ENCODE measurements around the gene HK1.

HK1 gene

DNA sequence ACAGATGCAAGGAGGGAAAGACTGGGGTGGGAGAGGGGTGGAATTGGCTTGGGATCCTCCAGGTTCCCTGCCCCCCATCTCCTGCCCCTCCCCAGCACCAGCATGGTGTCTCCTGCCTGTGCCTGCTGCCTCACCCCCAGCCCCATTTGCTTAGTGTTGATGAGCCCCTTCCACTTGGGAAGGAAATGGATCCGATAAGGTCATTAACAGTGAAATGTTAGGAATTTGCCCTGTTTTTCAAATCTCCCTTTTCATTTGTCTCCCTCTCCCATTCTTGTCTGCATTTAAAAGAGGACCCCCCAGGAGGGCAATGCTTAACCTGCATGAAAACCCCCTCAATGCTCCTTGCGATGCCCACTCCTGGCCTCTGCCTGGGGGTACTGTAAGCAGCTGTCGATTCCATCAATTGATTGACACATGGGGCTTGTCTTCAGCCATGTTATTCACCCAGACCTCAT lies 51.5 kb downstream of the HK1 start:
- TF ChIP-seq EZH2phosphoT487 (IDR thresholded peaks at IDR 0.05; ENCODE audit: low read length) (no peak), EZH2 (optimal IDR thresholded peaks at IDR 0.05; ENCODE audit: low read depth, low read length) (no peak)
- TF ChIP-seq, protein P1, sequence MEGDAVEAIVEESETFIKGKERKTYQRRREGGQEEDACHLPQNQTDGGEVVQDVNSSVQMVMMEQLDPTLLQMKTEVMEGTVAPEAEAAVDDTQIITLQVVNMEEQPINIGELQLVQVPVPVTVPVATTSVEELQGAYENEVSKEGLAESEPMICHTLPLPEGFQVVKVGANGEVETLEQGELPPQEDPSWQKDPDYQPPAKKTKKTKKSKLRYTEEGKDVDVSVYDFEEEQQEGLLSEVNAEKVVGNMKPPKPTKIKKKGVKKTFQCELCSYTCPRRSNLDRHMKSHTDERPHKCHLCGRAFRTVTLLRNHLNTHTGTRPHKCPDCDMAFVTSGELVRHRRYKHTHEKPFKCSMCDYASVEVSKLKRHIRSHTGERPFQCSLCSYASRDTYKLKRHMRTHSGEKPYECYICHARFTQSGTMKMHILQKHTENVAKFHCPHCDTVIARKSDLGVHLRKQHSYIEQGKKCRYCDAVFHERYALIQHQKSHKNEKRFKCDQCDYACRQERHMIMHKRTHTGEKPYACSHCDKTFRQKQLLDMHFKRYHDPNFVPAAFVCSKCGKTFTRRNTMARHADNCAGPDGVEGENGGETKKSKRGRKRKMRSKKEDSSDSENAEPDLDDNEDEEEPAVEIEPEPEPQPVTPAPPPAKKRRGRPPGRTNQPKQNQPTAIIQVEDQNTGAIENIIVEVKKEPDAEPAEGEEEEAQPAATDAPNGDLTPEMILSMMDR (IDR thresholded peaks at IDR 0.05; ENCODE audit: low read length) = no peak
- DNase-seq = no peak

DNA sequence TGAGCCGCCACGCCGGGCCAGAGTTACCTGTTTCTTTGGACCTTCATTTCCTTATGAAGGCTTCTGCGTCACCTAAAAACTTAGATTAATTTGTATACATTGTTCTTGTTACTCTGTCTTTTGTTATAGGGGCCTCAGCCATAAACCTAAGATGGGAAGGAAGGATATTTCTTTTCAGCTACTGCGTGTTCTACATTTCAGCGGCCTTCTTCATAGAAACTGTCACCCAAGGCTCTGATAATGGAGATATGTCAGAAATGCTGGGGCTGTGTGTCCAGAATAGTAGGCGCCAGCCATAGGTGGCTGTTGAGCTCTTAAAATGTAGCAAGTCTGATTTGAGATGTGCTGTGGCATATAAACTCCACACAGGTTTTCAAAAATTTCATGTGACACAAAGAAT lies 52.9 kb downstream of the HK1 start:
- Histone ChIP-seq H3K4me1 (ENCODE audit: low read length) (no peaks in the 10 kb centered on the region), H3K27ac (ENCODE audit: low read length) (no peak overlapping the region), H3K27me3 (replicated peaks; ENCODE audit: insufficient read depth, low read length) (no peaks in the 10 kb centered on the region), H4K20me1 (ENCODE audit: insufficient read depth, low read length) (no peaks in the 10 kb centered on the region), H3K79me2 (ENCODE audit: low read length) (no peaks in the 10 kb centered on the region), H3K4me3 (ENCODE audit: low read length) (no peak overlapping the region), H3K4me2 (ENCODE audit: low read depth, low read length) (no peak overlapping the region), H3K9me3 (replicated peaks; ENCODE audit: insufficient read depth, low read length) (no peaks in the 10 kb centered on the region), H2AFZ (ENCODE audit: low read length) (no peak overlapping the region), H3K9me2 (replicated peaks; ENCODE audit: insufficient read depth, low read length) (no peaks in the 10 kb centered on the region), H3K9ac (ENCODE audit: low read length) (no peak overlapping the region), H3K36me3 (replicated peaks; ENCODE audit: insufficient read depth, low read length) (no peaks in the 10 kb centered on the region), H3F3A (ENCODE audit: insufficient read depth, low read length) (no peaks in the 10 kb centered on the region)
- TF ChIP-seq EZH2phosphoT487 (IDR thresholded peaks at IDR 0.05; ENCODE audit: low read length) (no peak), EZH2 (optimal IDR thresholded peaks at IDR 0.05; ENCODE audit: low read depth, low read length) (no peak)
- TF ChIP-seq, protein P1 (IDR thresholded peaks at IDR 0.05; ENCODE audit: low read length) = no peak
- DNase-seq = no peak

More for the DNA sequence above, 51.5 kb downstream of the HK1 start:
- Histone ChIP-seq H4K20me1 (ENCODE audit: insufficient read depth, low read length) (no peaks in the 10 kb centered on the region), H3K36me3 (replicated peaks; ENCODE audit: insufficient read depth, low read length) (no peaks in the 10 kb centered on the region), H3K4me3 (ENCODE audit: low read length) (no peak overlapping the region), H3K9me2 (replicated peaks; ENCODE audit: insufficient read depth, low read length) (no peaks in the 10 kb centered on the region), H3F3A (ENCODE audit: insufficient read depth, low read length) (no peaks in the 10 kb centered on the region), H3K4me1 (ENCODE audit: low read length) (no peaks in the 10 kb centered on the region), H3K27me3 (replicated peaks; ENCODE audit: insufficient read depth, low read length) (no peaks in the 10 kb centered on the region), H3K79me2 (ENCODE audit: low read length) (no peaks in the 10 kb centered on the region), H2AFZ (ENCODE audit: low read length) (no peak overlapping the region), H3K9ac (ENCODE audit: low read length) (no peak overlapping the region), H3K4me2 (ENCODE audit: low read depth, low read length) (no peak overlapping the region), H3K9me3 (replicated peaks; ENCODE audit: insufficient read depth, low read length) (no peaks in the 10 kb centered on the region), H3K27ac (ENCODE audit: low read length) (no peak overlapping the region)

DNA sequence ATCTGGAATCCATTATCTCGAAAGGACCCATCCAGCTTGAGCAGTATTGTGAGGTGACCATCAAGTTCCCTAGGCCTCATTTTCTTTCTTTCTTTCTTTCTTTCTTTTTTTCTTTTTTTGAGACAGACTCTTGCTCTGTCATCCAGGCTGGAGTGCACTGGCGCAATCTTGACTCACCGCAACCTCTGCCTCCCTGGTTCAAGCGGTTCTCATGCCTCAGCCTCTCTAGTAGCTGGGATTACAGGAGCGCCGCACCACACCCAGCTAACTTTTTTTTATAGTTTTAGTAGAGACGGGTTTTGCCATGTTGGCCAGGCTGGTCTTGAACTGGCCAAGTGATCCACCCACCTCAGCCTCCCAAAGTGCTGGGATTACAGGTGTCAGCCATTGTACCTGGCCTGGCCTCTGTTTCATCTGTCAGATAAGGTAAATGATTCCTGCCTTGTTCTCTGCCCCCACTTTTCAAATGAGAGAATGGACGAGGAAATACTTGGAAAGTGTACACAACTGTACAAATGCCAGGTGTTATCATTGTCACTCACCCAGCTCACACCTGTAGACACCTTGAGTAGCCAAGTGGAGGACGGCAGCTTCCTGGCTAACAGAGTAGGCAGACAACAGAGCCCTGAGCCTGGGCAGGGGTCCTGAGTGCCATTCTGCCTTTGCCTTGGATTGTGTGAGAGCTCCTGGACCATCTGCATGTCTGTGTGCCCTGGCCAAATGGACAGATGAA lies 54.1 kb downstream of the HK1 start:
- no peaks in the 10 kb centered on the region for H3F3A ChIP-seq (ENCODE audit: insufficient read depth, low read length)
- no peaks in the 10 kb centered on the region for H4K20me1 ChIP-seq (ENCODE audit: insufficient read depth, low read length)
- no peak for DNase-seq
- H3K9me3 ChIP-seq (replicated peaks; ENCODE audit: insufficient read depth, low read length) = no peaks in the 10 kb centered on the region
- H3K4me1 ChIP-seq (ENCODE audit: low read length) = no peaks in the 10 kb centered on the region
- no peak overlapping the region for H3K4me2 ChIP-seq (ENCODE audit: low read depth, low read length)
- no peaks in the 10 kb centered on the region for H3K79me2 ChIP-seq (ENCODE audit: low read length)
- TF ChIP-seq, protein P1 (IDR thresholded peaks at IDR 0.05; ENCODE audit: low read length) = no peak
- no peak for TF ChIP-seq EZH2 (optimal IDR thresholded peaks at IDR 0.05; ENCODE audit: low read depth, low read length)
- TF ChIP-seq EZH2phosphoT487 (IDR thresholded peaks at IDR 0.05; ENCODE audit: low read length) = no peak
- no peak overlapping the region for H3K9ac ChIP-seq (ENCODE audit: low read length)
- no peak overlapping the region for H2AFZ ChIP-seq (ENCODE audit: low read length)
- H3K27me3 ChIP-seq (replicated peaks; ENCODE audit: insufficient read depth, low read length) = no peaks in the 10 kb centered on the region
- no peak overlapping the region for H3K4me3 ChIP-seq (ENCODE audit: low read length)
- H3K36me3 ChIP-seq (replicated peaks; ENCODE audit: insufficient read depth, low read length) = no peaks in the 10 kb centered on the region
- no peaks in the 10 kb centered on the region for H3K9me2 ChIP-seq (replicated peaks; ENCODE audit: insufficient read depth, low read length)
- H3K27ac ChIP-seq (ENCODE audit: low read length) = no peak overlapping the region

All from MM.1S (cell line).